GM19043 (cell line): ENCODE data around the gene TMEM128.
"Not testable (repeated sequence)": the region's sequence is repeated elsewhere in the genome, so short reads cannot be mapped to it uniquely, and the experiment has no call there.

Experiments used
- ATAC-seq: cut with Tn5 transposase; IDR thresholded peaks from one replicate; pipeline ENCODE4 v1.9.1; 2021; ENCODE audit warnings: low read depth; ENCODE audit not compliant: unreplicated experiment

Gene TMEM128

GRCh38 chr4:4257705-4258104, 9.7 kb upstream of the TMEM128 start:
- not testable (repeated sequence) for ATAC-seq

GRCh38 chr4:4256799-4257198, 8.8 kb upstream of the TMEM128 start:
- no peak for ATAC-seq

DNA sequence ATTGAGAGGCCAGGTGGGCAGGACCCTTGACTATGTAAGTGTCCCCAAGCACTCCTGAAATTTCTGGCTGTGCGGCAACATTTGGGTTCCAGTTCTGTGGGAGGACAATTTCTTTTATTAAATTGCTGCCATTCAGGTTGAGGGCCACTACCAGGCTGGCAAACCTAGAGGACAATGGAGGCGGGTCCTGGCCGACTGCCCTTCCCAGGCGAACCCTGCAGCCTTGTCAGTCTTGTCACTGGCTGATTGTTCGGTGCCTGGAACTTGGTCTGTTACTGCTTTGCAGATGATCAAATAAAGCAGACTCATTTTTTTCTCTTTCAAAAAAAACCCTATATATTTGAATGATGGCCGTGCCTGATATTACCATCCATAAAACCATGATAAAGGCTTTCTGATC, 6.6 kb upstream of the TMEM128 start:
- ATAC-seq = no peak

DNA sequence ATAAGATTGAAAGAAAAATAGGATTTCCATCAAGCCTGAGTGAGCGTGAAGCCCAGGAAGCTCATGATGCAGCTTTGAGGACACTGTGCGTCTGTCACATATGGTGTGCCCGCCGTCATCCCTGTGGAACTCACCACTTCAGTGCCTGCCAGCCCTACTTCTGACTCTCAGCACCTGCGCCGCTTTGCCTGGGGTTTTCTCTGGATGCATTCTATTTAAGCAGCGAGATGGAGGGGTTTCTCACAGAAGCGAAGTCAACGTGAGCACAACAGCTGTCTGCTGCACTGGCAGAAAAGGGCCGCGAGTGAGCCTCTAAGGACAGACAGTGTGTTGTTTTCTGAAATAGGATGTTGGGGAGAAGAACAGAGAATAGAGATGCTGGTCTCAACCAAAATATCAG, 6.2 kb upstream of the TMEM128 start:
- ATAC-seq = no peak

DNA sequence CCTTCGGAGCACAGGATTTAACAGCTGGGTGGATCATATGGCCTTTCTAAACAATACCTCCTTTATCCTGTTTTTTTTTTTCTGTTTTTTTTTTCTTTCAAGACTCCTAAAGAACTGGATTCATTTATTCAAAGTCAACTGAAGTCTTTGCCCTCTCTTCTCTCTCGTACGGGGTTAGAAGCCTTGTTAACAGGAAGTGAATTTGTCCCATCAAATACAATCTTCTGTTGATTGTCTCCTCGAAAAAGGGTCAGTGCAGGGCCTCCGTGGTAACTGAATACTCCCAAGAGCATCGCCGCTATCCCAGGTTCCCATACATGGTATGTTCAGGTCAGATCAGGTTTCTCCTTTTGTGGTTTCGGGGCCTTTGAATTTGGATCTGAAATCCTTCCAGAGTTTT, 1.8 kb upstream of the TMEM128 start:
- ATAC-seq = no peak

GRCh38 chr4:4249342-4249741, 1.3 kb upstream of the TMEM128 start:
- not testable (repeated sequence) for ATAC-seq

GRCh38 chr4:4248885-4249203, 821 bp upstream of the TMEM128 start:
- no peak for ATAC-seq

DNA sequence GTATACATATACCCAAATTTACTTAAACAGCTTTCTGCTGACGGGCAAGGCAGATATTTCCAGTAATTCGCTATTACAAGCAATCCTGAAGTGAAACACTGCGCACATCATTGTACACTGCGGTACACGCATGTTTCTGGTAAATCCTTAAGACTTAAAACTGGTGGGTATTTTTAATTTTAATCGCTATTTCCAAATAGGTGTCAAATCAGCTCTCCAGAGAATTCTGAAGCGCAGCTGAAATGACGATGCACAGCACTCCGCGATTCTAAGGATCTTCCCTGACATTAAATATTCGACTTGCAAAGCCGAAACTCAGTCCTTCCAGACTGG, 361 bp downstream of the TMEM128 start:
- no peak for ATAC-seq

DNA sequence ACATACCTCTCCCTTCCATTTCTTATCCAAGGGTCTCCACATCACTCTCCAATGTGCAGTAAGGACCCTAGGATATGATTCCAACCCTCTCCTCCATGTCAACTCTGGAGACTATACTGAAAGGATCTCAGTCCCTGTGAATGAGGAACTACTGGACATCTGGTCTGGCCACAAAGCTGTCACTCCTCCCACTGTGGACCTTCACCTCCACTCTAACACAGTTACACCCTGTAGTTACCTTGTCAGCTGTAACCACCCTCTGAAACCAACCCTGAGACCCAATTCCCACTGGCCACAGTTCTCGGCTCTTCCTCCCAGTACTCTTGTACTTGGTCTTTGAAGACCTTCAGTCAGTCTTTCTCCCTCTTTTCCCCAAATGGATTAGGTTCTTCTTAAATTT, 2.9 kb downstream of the TMEM128 start:
- no peak for ATAC-seq

- not testable (repeated sequence) for ATAC-seq
Measured at GRCh38 chr4:4239551-4239950, 8.5 kb downstream of the TMEM128 start.

DNA sequence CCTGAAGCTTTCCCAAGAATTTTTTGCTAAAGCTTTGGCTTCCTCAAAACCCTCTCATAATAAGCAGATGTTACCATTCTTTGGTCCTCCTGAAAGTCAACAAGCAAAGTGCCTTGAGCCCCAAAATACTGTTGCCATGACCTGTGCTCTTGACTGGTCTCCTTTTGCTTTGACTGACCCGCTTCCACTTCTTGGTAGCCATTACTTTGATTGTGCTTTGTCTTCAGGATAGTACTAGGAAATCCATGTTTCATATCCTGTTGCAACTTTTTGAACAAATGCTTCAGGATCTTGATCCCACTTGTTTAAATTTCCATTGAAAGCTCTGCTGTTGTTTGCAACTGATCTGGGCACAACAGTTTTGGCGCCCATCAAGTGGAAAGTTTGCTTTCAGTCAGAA, 14.4 kb downstream of the TMEM128 start:
- ATAC-seq = no peak

DNA sequence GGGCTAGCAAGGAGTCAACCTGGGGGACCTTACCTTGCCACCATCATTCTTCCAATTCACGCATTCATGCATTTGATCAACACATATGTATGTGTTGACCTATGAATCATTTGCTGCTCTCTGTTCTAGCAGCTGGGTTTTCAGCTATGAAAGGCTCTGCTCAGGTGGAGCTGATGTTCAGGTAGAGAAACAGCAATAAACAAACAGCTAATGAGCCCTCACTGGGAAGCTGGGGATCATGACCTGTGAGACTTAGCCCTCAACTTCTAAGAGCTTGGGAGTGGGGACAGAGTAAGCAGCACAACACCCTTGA, 19.7 kb downstream of the TMEM128 start:
- no peak for ATAC-seq

DNA sequence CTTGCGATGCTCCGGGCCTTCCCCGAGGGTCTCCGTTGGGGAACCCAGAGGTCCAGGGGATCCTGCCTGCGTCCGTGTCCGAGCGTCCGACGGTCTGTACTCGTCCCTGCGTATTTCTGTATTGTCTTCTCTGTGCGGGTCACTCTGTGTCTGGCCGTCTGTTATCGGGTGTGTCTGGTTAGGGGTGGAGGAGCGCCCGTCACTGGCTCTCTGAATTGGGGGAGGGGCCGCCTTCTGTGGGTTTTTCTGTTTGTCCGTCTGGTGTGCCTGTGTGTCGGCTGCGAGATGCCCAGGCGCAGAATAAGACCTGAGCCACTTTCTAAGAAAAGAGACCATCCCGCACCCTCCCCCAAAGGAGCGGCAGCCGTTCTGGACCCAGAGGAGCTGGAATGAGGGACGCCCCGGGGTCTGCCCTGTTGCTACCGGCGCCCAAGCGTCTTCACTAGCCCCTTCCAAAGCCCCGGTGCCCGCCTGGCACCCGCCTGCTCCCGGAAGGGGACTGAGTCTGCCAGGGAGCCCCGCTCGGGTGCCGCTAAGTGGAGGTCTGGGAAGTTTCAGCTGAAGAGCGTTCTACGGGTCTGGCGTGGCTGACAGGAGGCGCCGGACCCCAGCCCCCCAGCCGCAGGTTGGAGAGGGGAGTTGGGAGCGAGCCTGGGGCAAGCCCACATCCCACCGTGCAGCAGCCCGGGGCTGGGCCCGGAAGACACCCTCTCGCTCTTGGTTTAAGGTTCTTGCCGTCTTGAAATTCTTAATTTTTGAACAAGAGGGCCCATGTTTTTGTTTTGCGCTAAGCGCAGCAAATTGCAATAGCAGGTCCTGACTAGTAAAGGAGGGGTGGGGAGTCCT, 20.3 kb downstream of the TMEM128 start:
- ATAC-seq = no peak

GRCh38 chr4:4226606-4227438, 21.2 kb downstream of the TMEM128 start, which contains the start of gene OTOP1:
Gene OTOP1, minus strand, starts transcription at chr4:4226929. Its CDS starts 65 bp downstream, at chr4:4226864.
- no peak for ATAC-seq

DNA sequence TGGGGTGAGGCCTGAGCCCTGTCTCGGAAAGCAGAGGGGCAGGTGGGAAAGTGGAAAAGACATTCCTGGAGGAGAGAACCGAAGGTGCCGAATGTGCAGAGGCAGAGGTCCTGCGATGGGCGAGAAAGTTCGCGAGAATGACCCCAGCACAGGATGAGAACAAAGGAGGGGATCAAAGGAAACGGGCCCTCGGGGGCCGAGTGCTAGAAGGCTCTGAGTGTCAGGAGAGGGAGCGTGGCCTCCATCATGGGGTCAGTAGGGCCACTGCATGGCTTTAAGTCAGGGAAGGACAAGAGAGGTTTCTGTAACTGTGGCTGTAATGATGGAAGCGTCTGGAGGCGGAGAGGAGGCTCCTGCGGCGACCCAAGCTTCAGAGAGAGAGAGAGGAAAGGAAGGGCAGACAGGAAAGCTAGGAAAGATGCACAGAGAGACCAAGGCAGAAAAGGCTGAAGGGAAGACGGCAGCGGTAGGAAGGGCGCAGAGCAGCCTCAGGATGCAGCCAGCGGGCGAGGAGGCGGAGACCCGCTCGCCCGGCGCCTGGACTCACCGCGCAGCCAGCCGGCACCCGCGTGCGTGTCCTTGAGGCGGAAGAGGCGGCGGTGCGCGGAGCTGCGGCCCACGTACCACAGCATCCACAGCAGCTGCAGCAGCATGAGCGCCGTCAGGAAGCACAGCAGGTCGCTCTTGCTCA, 22.0 kb downstream of the TMEM128 start:
- ATAC-seq = no peak

DNA sequence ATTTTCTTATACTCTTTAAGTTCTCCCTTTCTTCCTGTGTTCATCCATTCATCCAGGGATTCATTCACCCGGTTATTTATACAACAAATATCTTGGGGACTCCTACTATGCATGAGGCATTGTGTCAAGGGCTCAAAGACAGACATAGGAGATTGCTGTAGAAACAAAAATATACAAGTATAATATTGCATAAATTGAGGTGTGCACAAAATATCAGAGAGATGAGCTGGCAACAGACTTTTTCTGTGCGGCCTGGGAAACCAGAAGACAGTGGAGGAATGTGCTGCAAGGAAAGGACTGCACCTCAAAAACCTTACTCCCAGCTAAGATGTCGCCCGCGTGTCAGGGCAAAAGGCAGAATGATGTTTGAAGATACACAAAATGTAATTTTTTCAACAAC, 30.9 kb downstream of the TMEM128 start:
- no peak for ATAC-seq

- ATAC-seq = no peak
Measured at GRCh38 chr4:4216648-4217047, 31.4 kb downstream of the TMEM128 start.

DNA sequence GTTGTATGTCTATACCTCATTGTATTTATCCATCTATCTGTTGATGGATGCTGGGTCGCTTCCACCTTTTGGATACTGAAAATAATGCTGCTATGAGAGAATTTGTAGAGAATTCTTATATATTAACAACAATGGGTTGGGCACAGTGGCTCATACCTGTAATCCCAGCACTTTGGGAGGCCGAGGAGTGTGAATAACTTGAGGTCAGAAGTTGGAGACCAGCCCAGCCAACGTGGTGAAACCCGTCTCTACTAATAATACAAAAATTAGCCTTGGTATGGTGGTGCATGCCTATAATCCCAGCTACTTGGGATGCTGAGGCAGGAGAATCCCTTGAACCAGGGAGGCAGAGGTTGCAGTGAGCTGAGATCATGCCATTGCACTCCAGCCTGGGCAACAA, 34.3 kb downstream of the TMEM128 start:
- ATAC-seq = not testable (repeated sequence)

DNA sequence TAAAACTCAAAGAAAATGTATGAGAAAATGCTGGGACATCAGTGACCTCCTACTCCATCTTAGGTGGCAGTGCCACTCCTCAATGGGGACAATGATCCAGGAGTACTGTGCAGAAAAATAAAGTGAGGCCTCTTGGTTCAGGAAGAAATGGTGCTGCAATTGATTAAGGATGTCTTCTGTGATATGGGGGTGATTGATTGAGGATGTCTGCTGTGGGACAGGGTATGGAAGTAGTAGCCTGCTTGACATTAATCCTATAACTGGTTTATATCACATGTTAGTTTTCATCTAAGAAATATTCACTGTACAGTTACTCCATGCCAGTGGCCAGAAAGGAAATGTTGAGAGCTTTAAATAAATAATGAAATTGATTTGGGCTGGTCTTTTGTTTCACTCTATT, 41.8 kb downstream of the TMEM128 start:
- ATAC-seq = no peak

GRCh38 chr4:4204401-4204745, 43.6 kb downstream of the TMEM128 start:
- no peak for ATAC-seq

DNA sequence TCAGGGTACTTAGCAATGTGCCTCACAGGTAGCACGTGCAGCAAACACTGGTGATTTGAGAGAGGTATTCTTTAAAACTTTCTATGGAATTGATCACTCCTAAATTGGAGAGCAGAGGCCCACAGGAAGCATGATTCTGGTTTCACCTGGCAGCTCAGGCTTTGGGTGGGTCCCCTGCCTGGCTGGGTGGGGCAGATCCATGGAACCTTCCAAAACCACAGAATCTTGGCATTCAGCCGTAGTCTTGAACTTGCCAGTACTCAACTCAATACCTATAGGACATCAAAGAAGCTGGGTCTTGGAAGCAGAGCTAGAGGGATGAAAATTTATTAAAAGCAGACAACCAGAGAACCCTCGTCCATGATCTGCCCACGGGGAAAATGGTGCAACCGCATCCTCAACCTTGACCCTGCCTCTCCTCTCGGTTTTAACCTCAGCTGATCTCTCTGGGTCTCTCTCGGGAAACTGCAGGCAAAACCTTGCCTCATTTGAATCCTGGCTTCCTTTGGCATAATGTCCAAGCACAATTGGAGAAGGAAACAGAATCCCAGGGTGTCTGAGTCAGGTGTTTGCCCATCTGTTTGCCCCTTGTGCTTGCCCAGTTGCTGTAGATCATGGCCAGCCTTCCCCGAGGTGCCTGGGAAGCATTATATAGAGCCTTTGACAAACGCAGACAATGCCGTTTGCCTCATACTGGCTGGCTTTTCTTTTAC, 44.2 kb downstream of the TMEM128 start:
- ATAC-seq = no peak
